Upper lobe of left lung (tissue), 4 donors: ENCODE measurements around the gene ATP1A1.

Experiments used
- POLR2A ChIP-seq, 4 donors: fragments of 450-650 bp; IDR thresholded peaks; one replicate each; pipeline ENCODE4 v1.5.1; 2016 to 2017; ENCODE audit warnings: antibody characterized with exemption in 4 of 4, mild to moderate bottlenecking in 2 of 4
- TF ChIP-seq, protein P1 (sequence below), 6 experiments: fragments of 450-650 bp in 4 of 6; fragments of 200-600 bp in 2 of 6; sonication (generic) in 2 of 6; IDR thresholded peaks; one replicate each; pipeline ENCODE4 v1.5.1; 2016 to 2019; ENCODE audit warnings: antibody characterized with exemption in 6 of 6

DNA sequence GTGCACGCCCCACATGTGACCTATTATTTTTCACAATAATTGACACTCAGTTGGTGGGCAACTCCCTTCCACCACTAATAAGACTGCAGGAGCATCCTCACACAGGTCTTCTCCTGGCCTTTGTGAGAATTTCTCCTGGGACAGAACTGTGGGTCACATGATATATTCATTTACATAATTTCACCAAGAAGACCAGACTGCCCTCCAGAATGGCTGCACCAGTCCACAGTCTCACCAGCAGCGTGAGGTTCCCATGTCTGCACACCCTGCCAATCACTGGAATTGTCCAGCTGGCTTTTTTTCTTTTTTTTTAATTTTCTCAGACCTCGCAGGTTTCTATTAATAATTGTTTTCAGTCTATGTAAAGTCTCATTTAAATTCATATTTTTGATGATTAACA is 41.3 kb downstream of the ATP1A1 start:
- no peak for TF ChIP-seq POLR2A (IDR thresholded peaks at IDR 0.05)
- TF ChIP-seq, protein P1, sequence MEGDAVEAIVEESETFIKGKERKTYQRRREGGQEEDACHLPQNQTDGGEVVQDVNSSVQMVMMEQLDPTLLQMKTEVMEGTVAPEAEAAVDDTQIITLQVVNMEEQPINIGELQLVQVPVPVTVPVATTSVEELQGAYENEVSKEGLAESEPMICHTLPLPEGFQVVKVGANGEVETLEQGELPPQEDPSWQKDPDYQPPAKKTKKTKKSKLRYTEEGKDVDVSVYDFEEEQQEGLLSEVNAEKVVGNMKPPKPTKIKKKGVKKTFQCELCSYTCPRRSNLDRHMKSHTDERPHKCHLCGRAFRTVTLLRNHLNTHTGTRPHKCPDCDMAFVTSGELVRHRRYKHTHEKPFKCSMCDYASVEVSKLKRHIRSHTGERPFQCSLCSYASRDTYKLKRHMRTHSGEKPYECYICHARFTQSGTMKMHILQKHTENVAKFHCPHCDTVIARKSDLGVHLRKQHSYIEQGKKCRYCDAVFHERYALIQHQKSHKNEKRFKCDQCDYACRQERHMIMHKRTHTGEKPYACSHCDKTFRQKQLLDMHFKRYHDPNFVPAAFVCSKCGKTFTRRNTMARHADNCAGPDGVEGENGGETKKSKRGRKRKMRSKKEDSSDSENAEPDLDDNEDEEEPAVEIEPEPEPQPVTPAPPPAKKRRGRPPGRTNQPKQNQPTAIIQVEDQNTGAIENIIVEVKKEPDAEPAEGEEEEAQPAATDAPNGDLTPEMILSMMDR (IDR thresholded peaks at IDR 0.05): no peak
